ENCODE measurements around the gene NME1.
"Not testable (repeated sequence)": the region's sequence is repeated elsewhere in the genome, so short reads cannot be mapped to it uniquely, and the experiment has no call there.

NME1 gene

DNA sequence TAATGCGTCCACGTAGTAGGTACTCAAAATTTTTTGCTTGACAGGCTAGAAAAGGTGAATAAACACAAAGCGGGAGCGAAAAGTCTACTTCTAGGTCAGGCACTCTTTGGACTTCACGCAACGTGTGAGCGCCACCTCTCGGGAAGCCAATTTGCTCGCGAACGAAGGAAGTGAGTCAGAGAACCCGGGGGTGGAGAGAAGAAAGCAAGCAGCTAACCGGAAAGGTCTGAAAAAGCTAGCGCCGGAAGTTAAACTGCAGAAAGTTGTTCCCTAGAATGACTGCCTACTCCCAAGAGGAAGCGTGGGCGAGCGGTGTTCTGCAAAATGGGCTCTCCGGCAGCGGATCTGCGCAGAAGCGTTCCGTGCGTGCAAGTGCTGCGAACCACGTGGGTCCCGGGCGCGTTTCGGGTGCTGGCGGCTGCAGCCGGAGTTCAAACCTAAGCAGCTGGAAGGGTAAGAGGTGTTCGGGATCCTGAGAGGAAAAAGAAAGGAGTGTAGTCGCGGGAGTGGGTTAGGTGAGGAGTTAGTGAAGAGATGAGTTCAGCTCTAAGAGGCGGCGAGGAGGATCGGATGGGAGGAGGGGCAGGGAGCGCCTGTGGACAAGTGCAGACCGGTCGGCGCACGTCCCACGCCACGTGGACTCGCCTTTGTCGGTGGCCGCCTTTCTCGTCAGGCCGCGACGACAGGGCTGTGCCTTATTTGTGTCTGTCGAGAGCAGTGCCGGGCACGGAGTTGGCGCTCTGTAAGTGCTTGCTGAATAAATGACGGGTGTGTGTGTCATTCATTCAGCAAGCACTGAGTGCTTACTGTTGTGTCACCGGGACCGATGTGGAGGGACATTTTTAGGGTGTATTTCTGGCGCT, at the start of gene NME1:
TSS of gene NME1 (plus strand) at position 350 of the 863 bp plus-strand sequence. CDS start 2,096 bp downstream, outside the sequence.
- H3K9me3 Mint-ChIP-seq, result no peaks in the 10 kb centered on the region
- no peaks in the 10 kb centered on the region for H3K4me1 Mint-ChIP-seq
- peaks cover 18% of the 10 kb centered on the region for H3K36me3 Mint-ChIP-seq (ENCODE audit: low read depth)
- no peaks in the 10 kb centered on the region for H3K27me3 Mint-ChIP-seq (ENCODE audit: low read depth)
- H3K27ac Mint-ChIP-seq, result no peak within 1 kb of the TSS
- H3K4me3 Mint-ChIP-seq, result peak within 1 kb of the TSS in 1 of 3 experiments; percentile 26
- TF ChIP-seq, protein P1, sequence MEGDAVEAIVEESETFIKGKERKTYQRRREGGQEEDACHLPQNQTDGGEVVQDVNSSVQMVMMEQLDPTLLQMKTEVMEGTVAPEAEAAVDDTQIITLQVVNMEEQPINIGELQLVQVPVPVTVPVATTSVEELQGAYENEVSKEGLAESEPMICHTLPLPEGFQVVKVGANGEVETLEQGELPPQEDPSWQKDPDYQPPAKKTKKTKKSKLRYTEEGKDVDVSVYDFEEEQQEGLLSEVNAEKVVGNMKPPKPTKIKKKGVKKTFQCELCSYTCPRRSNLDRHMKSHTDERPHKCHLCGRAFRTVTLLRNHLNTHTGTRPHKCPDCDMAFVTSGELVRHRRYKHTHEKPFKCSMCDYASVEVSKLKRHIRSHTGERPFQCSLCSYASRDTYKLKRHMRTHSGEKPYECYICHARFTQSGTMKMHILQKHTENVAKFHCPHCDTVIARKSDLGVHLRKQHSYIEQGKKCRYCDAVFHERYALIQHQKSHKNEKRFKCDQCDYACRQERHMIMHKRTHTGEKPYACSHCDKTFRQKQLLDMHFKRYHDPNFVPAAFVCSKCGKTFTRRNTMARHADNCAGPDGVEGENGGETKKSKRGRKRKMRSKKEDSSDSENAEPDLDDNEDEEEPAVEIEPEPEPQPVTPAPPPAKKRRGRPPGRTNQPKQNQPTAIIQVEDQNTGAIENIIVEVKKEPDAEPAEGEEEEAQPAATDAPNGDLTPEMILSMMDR (IDR thresholded peaks at IDR 0.05; ENCODE audit: unreplicated experiment in 3 of 3), result peak; percentile 79 to 88 (median 79)

DNA sequence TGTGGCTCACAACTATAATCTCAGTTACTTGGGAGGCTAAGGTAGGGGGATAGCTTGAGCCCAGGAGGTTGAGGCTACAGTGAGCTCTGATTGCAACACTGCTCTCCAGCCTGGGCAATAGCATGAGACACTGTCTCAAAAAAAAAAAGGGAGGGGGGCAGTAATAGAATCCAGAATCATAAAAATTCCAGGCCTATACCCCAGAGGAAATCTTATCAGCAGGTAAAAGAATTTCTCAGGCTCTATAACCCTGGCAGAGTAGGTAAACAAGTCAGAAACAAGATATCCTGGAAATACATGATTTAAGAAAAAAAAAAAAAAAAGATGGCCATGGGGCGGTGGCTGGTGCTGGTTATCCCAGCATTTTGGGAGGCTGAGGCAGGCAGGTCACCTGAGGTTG, 45.6 kb upstream of the NME1 start:
- H3K9me3 Mint-ChIP-seq, result no peaks in the 10 kb centered on the region
- no peak overlapping the region for H3K4me3 Mint-ChIP-seq
- no peak overlapping the region for H3K27ac Mint-ChIP-seq
- peaks cover 13% of the 10 kb centered on the region for H3K4me1 Mint-ChIP-seq
- no peaks in the 10 kb centered on the region for H3K36me3 Mint-ChIP-seq (ENCODE audit: low read depth)
- H3K27me3 Mint-ChIP-seq (ENCODE audit: low read depth), result no peaks in the 10 kb centered on the region
- TF ChIP-seq, protein P1 (IDR thresholded peaks at IDR 0.05; ENCODE audit: unreplicated experiment in 3 of 3), result no peak

GRCh38 chr17:51112303-51113222, 40.8 kb upstream of the NME1 start:
- H3K36me3 Mint-ChIP-seq (ENCODE audit: low read depth); H3K27me3 Mint-ChIP-seq (ENCODE audit: low read depth); H3K9me3 Mint-ChIP-seq; H3K4me3 Mint-ChIP-seq; H3K4me1 Mint-ChIP-seq: not testable (repeated sequence)
- peak overlapping the region in 1 of 3 experiments; percentile 65 for H3K27ac Mint-ChIP-seq

DNA sequence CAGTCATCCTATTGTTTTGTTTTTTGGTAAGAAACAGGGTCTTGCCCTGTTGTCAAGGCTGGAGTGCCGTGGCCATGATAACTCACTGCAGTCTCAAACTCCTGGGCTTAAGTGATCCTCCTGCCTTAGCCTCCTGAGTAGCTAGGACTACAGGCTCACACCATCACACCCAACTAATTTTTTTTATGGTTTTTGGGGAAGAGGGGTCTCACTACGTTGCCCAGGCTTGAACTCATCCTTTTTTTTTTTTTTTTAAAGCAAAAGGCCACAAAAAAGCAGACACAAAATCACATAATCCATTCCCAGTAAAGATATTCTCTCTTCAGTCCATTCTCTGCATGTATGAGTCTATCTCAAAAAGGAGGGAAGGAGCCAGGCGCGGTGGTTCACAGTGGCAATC, 38.2 kb upstream of the NME1 start:
- no peaks in the 10 kb centered on the region for H3K36me3 Mint-ChIP-seq (ENCODE audit: low read depth)
- TF ChIP-seq, protein P1 (IDR thresholded peaks at IDR 0.05; ENCODE audit: unreplicated experiment in 3 of 3), result no peak
- no peaks in the 10 kb centered on the region for H3K27me3 Mint-ChIP-seq (ENCODE audit: low read depth)
- no peak overlapping the region for H3K4me3 Mint-ChIP-seq
- H3K9me3 Mint-ChIP-seq, result no peaks in the 10 kb centered on the region
- peaks cover 23% of the 10 kb centered on the region for H3K4me1 Mint-ChIP-seq
- no peak overlapping the region for H3K27ac Mint-ChIP-seq

DNA sequence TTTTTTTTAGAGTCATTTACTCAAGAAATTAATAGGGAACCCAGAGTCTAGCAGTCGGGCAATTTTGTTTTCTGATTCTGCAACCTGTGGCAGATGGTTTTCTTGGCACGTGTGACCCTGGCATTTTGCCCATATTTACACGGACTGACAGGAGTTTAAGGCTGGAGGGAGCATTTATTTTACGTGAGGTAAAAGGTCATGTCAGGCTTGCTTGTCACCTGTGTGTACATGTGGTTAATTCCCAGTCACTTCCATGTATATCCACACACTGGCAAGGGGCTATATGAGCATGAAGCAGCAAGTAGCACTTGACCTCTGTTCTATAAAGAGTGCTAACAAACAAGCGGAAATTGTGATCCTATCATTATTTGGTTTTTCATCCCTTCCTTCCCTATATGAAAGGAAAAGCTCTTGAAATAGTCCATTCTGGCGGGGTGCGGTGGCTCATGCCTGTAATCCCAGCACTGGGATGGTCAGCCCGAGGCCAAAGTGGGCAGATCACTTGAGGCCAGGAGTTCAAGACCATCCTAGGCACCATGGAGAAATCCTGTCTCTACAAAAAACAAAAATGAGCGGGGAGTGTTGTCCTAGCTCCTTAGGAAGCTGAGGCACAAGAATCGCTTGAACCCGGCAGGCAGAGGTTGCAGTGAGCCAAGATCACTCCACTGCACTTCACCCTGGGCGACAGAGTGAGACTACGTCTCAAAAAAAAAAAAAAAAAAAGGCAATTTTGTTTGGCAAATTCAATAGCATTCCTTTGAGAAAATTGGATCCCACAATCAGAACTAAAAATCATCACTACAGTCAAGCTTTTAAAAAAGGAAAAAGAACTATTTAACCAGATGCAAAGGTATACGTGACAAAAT, 34.8 kb upstream of the NME1 start:
- H3K4me1 Mint-ChIP-seq, result peaks cover 41% of the 10 kb centered on the region
- peak overlapping the region; percentile 90 to 98 (median 94) for H3K4me3 Mint-ChIP-seq
- no peaks in the 10 kb centered on the region for H3K36me3 Mint-ChIP-seq (ENCODE audit: low read depth)
- H3K27ac Mint-ChIP-seq, result peak overlapping the region in 1 of 3 experiments; percentile 65
- H3K27me3 Mint-ChIP-seq (ENCODE audit: low read depth), result no peaks in the 10 kb centered on the region
- no peaks in the 10 kb centered on the region for H3K9me3 Mint-ChIP-seq
- TF ChIP-seq, protein P1 (IDR thresholded peaks at IDR 0.05; ENCODE audit: unreplicated experiment in 3 of 3), result no peak

Data from nephron (organoid).